NCI-H2029 treated with DMSO at 0.1 percent for 48 hours (cell line): ENCODE measurements around the gene CLCN7.
"Not testable (repeated sequence)": the region's sequence is repeated elsewhere in the genome, so short reads cannot be mapped to it uniquely, and the experiment has no call there.

Experiments
- DNase-seq: peaks from one replicate; lab custom pipeline; 2025; lab: John Stamatoyannopoulos, UW

The CLCN7 gene

DNA sequence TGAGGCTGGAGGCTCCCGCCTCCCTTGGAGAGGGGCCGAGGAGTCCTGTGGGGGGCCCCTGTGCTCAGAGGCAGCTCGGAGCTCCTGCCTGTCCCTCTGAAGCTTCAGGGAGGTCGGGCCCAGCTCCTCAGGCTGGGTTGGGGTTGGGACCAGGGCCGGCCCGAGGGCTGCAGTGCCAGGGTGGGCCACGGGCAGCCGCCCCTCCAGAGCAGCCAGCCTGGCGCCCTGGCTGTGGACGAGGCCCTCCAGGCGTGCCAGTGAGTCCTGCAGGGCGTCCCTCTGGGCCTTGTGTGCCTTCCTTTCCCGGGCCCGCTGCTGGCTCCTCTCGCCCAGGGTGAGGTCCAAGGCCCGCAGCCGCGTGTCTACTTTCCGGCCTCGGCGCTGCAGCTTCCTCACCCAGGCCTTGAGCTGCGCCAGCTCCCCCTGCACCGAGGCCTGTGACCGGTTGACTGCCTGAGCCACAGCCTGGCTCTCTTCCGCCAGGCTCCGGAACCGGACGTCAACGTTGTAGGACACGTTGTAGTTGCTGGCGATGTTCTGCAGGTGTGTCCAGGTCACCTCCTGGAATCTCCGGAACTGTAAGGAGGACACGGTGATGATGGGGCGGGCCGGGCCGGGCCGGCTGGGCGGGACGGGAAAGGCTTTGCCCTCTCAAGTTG, 12.7 kb upstream of the CLCN7 start:
- DNase-seq, result no peak

DNA sequence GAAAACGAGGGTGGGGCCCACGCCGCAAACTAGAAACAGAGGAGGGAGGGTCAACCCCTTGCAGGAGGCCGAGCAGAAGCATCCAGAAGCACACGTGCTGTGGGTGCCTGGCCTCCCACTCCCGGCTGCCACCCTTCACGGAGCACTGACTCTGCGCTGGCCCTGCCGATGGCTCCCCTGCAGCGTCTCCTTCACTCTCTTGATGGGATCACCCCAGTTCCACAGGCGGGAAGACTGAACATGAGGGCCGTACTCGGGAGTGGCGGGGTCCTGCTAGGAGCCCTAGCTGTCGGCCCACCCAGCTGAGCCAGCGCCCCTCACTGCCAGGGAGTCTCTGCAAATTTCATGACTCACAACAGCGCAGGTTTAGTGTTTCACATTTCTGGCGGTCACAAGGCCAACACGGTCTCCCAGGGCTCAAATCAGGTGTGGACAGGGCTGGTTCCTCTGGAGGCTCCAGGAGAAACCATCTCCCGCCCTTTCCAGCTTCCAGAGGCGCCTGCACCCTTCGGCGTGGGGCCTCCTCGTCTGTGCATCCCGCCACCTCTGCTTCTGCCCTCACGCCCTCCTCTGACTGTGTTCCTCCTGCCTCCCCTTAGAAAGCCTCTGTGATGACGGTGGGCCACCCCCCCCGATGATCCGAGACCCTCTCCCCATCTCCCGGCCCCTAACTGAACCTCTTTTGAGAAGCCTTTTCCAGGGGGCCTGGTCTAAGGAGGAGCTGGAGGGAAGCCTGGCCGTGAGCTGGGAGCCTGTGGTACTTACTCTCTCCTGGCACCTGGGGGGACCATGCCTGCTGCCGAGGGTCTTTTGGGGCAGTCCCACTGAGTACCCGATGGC, 11.9 kb upstream of the CLCN7 start:
- DNase-seq, result no peak

- no peak for DNase-seq
These were observed 11.1 kb upstream of the CLCN7 start for GRCh38 chr16:1485847-1486496.

DNA sequence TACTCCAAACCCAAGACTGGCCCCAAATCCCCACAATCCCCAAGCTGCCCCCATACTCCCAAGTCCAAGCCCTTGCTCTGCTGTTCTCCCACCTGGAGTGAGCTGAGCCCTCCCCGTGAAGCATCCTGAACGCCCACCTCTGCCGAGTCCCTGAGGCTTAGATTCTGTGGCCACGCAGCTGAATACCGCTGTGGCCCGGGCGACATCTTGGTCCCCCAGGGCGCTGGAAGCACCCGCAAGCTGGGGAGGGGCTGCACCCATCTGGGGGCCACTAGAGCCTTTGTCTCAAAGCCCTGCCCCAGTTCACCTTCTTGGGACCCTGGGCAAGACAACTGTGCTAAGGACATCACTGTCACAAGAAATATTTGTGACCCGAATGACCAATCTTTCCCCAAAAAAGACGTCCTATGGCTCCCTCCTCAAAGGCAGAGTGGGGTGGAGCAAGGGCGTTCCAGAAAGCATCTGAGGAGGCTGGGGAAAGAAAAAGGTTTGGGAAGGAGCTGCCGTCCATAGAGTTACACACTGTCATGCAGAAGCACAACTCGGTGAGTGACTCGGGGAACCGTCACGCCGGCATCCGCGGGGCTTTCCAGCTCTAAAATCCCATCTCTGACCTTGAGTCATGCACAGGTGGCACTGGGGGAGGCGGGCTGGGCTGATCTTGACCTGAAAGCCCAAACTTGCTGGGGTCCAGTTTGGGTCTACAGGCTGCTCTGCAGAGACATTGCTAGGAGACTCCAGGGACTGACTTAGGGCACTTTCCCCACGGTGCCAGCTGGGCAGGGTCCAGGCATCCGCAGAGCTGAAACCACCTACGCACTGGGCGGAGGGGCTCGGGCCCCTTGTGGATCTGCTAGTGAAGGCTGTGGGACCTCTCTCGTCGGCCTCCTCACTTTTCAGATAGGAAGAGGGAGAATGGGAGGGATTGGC, 7.3 kb upstream of the CLCN7 start:
- no peak for DNase-seq

DNA sequence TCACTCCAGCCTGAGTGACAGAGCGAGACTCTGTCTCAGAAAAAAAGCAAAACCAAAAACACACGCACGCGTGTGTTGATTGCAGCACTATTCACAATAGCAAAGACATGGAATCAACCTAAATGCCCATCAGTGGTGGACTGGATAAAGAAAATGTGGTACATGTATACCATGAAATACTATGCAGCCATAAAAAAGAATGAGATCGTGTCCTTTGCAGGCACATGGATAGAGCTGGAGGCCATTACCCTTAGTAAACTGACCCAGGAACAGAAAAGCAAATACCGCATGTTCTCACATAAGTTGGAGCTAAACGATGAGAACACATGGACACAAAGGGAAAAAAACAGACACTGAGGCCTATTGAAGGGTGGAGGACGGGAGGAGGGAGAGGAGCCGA, 4.1 kb upstream of the CLCN7 start:
- DNase-seq, result not testable (repeated sequence)

DNA sequence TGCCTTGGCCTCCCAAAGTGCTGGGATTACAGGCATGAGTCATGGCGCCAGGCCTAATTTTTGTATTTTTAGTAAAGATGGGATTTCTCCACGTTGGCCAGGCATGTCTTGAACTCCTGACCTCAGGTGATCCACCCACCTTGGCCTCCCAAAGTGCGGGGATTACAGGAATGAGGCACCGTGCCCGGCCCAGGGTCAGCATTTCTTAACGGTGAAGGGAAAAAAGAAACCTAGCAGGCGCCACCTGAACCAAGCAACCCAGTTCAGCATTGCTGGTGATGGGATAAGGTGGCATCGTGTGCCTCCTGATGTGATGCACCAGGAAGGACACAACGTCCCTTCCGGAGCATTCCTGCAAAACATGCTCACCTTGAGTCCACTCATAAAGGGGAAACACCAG, 2.2 kb upstream of the CLCN7 start:
- no peak for DNase-seq

- DNase-seq, result no peak
These were observed 805 bp upstream of the CLCN7 start for GRCh38 chr16:1475552-1476114.

GRCh38 chr16:1474082-1474795, 589 bp downstream of the CLCN7 start:
- no peak for DNase-seq

GRCh38 chr16:1472974-1473373, 1.9 kb downstream of the CLCN7 start:
- no peak for DNase-seq

GRCh38 chr16:1471569-1472194, 3.1 kb downstream of the CLCN7 start:
- DNase-seq, result no peak

- DNase-seq, result no peak
These were observed 4.2 kb downstream of the CLCN7 start for GRCh38 chr16:1470481-1471251.

DNA sequence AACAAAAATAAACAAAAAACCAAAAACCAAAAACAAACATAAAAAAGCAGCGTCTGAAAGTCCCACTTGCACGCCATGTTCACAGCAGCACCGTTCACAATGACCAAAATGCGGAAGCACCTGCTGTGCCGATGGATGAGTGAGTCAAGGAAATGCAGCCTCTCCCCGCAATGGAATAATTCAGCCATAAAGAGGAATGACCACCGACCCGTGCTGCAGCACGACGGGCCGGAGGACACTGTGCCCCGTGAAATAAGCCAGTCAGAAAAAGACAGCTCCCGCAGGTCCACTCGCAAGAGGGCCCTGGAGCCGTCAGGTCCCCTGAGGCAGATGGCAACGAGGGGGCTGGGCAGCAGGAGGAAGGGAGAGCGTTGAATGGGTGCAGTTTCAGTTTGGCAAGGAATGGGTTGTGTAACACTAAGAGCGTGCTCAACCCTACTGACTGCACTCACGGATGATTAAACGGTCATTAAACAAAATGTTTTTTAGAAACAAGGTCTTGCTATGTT, 5.1 kb downstream of the CLCN7 start:
- DNase-seq, result no peak

- not testable (repeated sequence) for DNase-seq
These were observed 5.7 kb downstream of the CLCN7 start for GRCh38 chr16:1469141-1469540.

DNA sequence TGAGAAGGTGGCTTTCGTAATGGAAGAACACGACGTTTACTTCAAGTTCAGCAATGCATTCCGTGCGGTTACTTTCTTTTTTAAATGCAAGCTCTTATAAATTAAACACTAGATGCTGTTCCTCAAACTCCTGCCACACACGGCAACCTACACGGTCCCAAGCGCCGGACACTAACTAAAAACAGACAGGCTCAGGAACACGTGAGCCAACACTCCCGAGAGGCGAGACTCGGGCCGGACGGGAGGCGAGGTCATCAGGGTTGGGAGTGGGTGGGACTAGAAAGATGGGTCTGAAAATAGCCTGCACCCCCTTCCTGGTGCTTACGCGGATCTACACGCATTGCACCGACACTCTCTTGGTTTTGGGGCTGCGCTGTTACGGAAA, 6.4 kb downstream of the CLCN7 start:
- DNase-seq, result no peak

DNA sequence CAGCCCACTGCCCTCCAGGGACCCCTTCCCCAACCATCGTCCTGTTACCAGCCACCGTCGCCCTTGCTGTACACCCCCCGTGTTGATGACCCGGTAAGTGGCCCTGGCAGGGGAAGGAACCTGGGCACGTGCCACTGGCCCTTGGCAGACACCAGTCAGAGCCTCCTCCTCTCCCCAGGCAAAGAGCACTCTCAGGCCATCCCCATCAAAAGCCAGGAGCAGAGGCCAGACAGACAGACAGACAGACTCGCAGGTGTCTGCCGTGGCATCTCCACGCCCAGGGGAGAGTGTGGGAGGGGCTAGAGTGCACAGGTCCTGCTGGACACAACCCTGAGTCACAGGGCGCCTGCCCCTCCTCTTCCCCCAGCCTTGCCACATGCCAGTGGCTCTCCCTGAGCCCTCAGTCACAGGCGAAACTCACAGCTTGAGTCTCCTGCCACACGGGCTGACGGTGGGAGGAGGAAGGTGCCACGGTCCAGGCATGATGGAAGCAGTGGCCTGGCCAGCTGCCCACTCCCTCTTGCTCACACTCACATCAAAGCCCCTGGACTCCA, 7.8 kb downstream of the CLCN7 start:
- no peak for DNase-seq

GRCh38 chr16:1466054-1466453, 8.8 kb downstream of the CLCN7 start:
- no peak for DNase-seq

DNA sequence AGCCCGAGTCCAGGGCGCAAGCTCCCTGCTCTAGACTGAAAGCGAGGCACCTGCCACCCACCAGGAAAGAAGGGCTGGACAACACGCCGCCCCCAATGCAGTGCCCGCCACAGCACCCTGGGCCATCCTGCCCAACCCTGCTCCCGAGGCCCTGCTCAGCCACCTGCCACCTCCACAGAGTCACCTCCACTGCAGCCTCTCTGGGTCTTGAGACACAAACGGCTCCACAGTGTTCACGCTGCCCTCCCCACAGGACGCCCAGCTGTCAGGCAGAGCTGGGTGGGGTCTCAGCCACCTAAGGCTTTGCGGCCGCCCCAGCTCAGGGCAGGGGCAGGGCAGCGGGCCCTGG, 9.3 kb downstream of the CLCN7 start:
- DNase-seq, result no peak

- no peak for DNase-seq
These were observed 9.8 kb downstream of the CLCN7 start for GRCh38 chr16:1464894-1465566.
